GM18507 (cell line): Measurements from ENCODE around the gene LYPLAL1.
"Not testable (repeated sequence)": the region's sequence is repeated elsewhere in the genome, so short reads cannot be mapped to it uniquely, and the experiment has no call there.

Source experiments
- DNase-seq: peaks from one replicate; pipeline ENCODE4 v3.0.0; 2011; ENCODE audit warnings: low read depth; ENCODE audit not compliant: insufficient read length; ENCODE audit errors: extremely low spot score
- FAIRE-seq: peaks from 2 replicates; lab custom pipeline; 2011; peaks lifted over from hg19 to GRCh38; lab: Jason Lieb, UNC

Gene LYPLAL1

GRCh38 chr1:219160967-219161366 is 12.7 kb upstream of the LYPLAL1 start:
- no peak for FAIRE-seq
- no peak for DNase-seq

GRCh38 chr1:219161371-219161770 is 12.3 kb upstream of the LYPLAL1 start:
- DNase-seq (no peak), FAIRE-seq (no peak)

DNA sequence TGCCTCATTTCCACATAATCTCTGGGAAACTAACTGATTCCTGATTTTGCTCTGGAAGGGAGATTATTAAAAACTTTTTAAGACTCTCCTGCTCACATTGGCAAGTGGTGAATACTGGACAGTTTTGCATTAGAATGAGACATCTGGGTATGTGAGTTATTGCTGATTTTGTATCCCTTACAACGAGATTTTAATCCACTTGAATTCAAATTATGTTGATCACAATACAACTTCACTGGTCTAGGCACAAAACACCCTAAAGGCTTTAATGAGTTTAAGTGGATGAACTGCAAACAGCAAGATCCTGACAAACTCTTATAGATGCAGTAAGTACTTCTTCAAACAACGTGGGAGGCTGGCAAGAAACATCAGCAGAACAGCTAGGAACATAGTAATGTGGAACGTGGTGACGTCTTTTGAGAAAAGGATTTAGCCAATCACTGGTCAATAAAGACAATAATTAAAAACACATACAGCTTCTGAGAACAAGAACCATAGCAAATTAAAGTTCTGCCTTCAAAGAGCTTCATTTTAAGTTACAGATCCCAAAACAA is 10.2 kb upstream of the LYPLAL1 start:
- no peak for DNase-seq
- FAIRE-seq, result no peak

DNA sequence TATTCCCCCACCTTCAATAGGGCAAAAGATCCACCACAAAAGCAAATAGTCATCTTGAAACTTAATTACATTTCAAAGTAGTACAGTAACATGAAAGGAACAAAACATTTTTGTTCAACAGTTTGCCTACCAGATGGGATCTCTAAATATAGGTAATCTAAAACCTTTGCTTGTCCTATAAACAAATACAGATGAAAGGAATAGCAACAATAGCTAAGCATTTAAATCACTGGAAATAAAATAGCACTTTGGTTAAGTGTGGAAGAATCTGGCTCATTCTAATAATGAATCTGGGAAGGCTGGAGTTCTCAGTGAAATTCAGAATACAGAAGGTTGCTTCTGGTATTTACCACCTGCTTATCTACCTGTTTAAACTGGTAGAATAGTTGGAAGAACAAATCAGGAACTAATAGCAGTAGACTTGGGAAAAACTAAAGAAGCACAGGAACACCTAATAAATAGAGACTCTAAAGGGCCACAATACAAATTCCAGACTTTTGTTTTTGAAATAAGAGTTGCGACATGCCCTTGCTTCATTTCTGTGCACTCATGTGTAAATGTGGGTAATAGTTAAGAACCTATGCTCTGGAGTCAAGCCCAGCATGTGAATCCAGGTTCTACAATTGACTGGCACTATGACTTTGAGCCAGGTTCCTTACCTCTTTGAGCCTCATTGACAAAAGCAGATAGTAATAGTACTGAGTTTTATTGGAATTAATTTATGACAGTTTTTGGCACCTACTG is 2.3 kb upstream of the LYPLAL1 start:
- FAIRE-seq, result no peak
- DNase-seq, result no peak

DNA sequence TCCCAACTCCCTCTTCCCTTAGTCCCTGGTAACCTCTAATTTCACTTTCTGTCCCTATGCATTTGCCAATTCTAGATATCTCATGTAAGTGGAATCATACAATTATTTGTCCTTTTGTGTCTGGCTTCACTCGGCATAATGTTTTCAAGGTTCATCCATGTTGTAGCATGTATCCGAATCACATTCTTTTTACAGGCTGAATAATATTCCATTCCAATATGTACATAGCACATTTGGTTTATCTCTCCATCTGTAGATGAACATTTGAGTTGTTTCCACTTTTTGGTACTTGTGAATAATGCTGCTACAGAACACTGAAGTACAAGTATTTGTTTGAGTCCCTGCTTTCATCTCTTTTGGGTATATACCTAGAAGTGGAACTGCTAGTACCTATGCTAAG is 857 bp upstream of the LYPLAL1 start:
- FAIRE-seq (no peak), DNase-seq (no peak)

DNA sequence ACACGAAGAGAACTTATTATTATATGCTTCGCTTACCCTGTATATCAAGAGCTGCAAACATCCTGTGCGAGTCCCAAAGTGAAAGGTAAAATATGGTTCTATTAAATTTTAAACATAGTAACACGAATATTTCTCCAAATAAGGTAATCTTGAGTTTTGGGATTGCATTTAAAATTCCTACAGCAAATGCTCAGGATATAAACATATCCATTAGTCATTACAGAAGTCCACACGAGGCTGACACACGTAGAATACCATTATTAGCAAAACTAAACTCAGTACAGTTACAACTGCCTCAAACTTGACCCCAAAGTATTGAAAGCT is 282 bp upstream of the LYPLAL1 start:
- no peak for FAIRE-seq
- DNase-seq, result no peak

DNA sequence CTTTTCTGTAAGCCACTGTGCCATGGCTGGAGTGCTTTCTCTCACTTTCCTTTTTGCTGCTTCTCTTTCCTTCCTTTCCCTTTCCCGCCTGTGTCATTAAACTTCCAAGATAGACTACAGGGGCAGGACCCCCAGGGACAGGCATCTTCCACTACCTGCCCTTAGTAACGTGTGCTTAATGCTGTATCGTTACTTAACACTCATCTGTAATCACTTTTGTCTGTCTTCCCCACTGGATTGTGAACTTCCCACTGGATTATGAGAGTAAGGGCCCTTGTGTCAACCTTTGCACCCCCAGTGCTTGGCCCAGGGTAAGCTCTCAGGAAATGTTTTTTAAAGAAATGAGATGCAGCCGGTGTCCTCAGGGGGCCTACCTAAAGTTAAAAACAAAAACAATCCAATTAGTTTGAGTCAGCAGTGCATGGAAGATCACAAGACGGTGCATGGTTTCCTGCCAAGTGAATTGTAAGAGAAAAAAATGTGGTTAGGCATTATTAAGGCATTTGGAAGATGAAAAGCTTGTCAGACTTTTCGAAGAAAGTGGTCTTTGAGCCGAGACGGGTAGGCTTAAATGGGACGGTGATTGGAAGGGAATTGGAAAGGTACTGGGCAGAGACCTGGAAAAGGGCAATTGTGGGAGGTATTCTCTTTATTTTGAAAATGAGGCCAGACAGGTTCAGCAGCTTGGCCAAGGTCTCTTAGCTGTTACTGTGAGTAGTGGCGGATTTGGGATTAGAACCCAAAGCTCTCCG is 958 bp downstream of the LYPLAL1 start:
- FAIRE-seq (peak; percentile 69), DNase-seq (no peak)

- DNase-seq (no peak), FAIRE-seq (no peak)
These were observed 1.5 kb downstream of the LYPLAL1 start for GRCh38 chr1:219175212-219175564.

DNA sequence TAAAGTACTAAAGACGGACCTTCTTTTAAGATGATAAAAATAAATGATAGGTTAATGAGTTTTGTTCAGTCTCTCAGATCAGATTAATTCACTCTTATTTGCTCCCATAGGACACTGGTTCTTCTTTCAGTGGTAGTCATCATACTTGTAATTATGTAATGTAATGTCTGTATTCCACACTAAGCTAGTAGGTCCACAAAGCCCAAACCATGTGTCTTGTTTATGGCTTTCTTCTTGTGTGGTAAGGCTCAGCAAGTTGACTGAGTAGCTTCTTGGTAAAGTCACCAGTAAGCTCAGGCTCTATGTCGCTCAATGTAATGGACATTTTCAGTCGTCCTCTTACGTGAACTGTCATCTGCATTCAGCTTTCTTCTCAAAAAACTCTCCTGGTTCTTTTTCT is 2.5 kb downstream of the LYPLAL1 start:
- no peak for DNase-seq
- FAIRE-seq, result no peak

- DNase-seq (no peak), FAIRE-seq (peak; percentile 41)
These were observed 3.7 kb downstream of the LYPLAL1 start for GRCh38 chr1:219177363-219177762.

DNA sequence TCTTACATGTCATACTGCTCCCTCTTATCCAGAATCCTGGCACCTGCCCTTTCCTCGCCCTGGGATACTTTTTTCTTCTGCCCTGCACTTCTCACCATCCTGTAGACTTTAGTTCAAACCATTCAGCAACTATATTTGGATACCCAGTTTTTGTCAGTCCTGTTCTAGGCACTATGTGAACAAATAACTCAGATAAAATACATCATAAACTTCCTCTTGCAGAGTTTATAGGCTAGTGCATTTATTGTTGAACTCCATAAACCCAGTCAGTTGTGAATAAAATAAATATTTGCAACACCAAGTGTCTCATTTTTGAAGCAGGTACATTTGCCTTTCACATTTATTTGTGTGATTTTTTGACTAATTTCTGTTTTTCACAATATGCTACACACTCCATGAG is 4.3 kb downstream of the LYPLAL1 start:
- FAIRE-seq (no peak), DNase-seq (no peak)

DNA sequence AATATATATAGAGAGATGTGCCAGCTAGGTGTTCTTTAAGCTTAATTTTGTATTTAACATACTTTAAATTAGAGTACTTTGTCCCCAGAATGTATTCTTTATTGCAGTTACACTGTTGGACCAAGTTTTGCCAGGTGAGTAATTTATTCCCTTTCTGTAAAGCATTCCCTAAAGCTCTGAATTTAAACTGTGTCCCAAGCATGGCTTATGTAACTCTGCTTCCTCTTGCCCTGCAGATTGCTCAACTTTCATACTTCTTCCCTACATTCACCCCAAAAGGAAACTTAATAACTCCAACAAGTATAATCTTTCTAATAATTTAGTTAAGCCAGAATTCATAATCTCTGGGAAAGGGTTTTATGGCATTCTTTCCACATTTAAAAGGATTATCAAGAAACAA is 5.6 kb downstream of the LYPLAL1 start:
- FAIRE-seq (no peak), DNase-seq (no peak)

- DNase-seq, result no peak
- peak; percentile 57 for FAIRE-seq
These were observed 10.7 kb downstream of the LYPLAL1 start for GRCh38 chr1:219184337-219184736.

DNA sequence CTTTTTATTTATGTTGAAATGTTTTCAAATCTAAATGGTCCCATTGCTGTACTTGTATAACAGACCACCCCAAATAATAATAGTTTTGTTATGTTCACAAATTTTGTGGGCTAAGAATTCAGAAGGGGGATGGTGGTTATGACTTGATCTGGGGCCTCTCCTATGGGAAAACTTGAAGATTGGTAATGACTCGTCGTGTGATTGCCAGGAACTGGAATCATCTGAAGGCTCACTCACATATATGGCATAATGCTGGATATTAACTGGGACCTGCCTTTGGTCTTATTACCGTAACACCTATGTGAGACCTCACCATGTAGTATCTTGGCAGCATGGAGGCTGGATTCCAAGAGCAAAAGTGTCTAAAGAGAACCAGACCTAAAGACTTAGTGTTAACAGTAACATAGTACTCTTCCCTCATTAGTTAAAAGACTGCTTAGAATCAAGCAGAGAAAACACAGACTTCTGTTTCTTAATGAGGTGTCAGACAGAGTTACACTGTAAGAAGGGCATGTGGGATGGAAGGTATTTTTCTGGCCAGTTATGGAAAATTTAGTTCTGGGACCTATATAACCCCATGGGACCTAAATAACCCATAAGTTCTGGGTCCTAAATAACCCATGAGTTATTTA is 11.9 kb downstream of the LYPLAL1 start:
- DNase-seq (no peak), FAIRE-seq (peak; percentile 64)

DNA sequence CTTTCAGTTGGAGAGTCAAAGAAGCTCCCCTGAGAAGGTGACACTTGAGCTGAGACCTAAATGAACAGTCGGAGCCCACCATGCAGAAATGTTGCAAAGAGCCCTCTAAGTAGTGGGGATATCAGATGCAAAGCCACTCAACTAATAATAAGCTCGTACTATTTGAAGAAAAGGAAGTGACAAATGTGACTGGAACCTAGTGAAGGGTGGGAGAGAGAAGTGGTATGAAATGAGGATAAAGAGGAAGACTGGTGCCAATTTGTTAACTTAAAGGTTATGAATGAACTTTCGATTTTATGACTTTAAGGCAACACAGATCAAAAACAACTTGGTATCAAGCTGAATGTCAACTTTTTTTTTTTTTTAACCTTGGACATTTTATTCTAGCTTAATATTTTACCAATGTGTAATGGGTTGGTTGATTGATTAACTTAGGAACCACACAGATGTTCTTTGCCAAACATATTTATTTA is 14.7 kb downstream of the LYPLAL1 start:
- DNase-seq, result no peak
- peak; percentile 88 for FAIRE-seq

- peak; percentile 88 for FAIRE-seq
- DNase-seq, result peak; percentile 8
These were observed 15.5 kb downstream of the LYPLAL1 start for GRCh38 chr1:219189021-219189824.

GRCh38 chr1:219189952-219190351 is 16.3 kb downstream of the LYPLAL1 start:
- FAIRE-seq (no peak), DNase-seq (no peak)

DNA sequence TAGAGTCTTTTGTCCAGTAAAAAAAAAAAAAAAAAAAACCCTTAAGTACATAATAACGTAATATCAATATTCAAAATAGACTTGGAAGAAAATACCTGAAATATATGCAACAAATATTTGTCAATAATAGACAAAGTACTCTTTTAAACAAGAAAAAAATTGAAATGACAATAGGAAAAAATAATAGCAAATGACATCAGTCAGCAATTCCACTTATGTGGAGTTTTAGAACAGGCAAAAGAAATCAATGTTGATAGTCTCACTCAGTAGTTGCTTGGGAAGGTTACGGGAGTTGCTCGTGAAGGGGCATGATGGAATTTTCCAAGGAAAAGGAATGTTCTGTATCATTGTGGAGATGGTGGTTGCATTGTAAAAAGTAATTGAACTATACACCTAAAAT is 16.9 kb downstream of the LYPLAL1 start:
- no peak for FAIRE-seq
- DNase-seq, result no peak

DNA sequence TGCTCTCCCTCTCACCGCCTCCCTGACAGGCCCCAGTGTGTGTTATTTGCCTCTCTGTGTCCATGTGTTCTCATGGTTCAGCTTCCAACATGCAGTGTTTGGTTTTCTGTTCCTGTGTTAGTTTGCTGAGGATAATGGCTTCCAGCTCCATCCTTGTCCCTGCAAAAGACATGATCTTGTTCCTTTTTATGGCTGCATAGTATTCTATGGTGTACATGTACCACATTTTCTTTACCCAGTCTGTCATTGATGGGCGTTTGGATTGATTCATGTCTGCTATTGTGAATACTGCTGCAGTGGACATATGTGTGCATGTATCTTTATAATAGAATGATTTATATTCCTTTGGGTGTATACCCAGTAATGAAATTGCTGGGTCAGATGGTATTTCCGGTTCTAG is 22.2 kb downstream of the LYPLAL1 start:
- DNase-seq, FAIRE-seq: not testable (repeated sequence)

GRCh38 chr1:219201656-219202055 is 28.0 kb downstream of the LYPLAL1 start:
- FAIRE-seq (no peak), DNase-seq (no peak)
